ENCODE data around the gene ZDHHC5.
"Not testable (repeated sequence)": the region's sequence is repeated elsewhere in the genome, so short reads cannot be mapped to it uniquely, and the experiment has no call there.

The ZDHHC5 gene

DNA sequence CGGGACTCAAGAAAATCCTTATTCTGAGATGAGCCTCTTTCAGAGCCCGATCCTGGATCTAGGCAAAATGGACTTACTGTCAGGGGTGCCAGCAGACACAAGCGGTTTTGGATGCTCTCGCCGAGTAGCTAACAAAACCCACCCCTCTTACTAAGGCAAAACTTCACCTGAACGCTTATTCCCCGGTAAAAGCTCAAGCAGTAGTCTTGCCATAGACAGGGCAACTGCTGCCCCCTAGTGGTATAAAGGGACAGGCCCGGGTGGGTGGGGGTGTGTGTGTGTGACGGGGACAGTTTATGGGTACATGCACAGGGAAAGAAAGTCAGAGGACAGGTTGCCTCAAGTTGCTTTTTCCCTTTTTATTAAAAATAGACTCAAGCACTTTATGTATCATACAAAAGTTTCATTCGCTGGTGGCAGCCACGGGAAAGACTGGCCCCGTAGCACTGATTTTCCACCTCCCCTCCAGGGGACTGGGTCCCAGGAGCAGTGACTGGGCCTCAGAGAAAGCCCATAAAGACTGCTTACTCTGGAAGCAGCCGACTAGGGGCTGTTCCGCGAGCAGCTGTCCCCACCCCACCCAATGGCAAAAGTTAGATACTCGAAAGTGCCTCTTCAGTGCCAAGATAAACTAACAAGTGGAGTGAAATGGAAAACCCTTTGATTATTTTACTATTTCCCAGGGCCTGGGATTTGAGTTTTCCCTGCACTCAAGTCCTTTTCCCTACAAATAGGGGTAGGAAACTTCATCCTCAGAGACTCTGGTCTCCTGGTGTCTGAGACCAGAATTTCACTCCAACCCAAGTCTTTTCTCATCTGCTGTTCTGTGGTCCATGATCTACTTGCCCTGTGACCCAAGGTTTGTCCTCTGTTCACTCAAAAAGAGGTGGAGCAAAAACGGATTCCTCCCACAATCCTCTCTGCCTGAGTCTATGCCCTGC is 22.9 kb upstream of the ZDHHC5 start:
- DNase-seq, result peak; percentile 77

DNA sequence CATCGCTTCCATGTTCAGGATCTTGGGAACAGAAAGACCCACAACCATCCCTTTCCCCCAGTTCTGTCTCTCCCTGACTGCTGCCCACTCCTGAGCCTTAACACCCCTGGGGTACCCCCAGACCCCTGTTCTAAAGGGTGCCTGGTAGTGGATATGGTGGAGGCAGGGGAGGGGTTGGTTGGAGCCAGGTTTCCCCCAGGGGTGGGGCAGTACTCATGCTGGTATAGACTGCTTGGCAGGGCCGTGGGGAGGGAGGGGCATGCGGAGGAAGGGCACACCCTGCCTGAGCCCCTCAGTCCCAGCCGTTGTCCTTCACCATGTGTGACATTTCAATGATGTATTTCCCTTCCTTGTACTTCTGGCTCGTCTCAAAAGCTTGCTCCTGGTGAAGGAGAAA is 22.2 kb upstream of the ZDHHC5 start:
- no peak for DNase-seq

GRCh38 chr11:57646194-57646798 is 21.6 kb upstream of the ZDHHC5 start:
- DNase-seq, result no peak

DNA sequence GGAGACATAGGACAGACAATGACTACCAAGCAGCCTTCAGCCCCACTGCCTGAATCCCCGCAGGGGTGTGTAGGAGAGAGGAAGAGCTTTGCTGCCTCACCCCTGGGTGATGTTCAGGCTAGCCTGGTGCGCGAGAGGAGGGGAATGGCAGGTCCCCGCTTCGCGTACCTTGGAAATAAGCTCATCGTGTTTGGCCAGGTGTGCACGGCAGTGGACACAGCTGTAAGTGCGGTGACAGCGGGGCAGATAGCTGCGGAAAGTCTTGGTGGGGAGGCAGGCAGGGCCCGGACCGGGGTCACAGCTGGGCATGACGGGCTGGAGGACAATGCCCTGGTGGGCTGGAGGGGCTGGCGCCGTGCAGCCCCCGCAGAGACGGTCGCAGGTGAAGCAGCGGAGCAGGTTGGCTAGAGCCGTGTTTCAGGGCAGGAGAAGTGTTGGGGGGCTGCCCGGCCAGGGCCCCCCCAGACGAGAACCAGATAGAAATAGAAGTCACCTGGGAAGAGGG is 21.1 kb upstream of the ZDHHC5 start:
- DNase-seq, result no peak

DNA sequence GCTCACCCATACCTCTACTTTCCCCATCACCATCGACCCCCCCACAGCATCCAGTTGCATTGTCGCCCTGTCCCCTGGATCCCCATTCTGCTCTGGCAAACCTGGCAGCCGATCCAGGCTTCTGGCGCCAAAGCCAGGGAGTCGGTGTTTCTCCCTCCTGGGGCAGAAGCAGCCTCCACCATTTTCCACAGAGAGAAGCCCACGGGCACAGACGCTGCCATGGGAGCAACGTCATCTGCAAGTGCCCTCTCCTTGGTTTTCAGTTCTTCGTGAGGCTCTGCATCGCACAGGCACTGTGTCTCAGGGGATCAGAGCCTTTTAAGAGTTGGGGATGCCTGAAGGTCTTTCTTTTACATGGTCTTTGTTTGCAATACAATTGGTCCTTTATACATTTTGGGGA is 20.5 kb upstream of the ZDHHC5 start:
- DNase-seq, result no peak

DNA sequence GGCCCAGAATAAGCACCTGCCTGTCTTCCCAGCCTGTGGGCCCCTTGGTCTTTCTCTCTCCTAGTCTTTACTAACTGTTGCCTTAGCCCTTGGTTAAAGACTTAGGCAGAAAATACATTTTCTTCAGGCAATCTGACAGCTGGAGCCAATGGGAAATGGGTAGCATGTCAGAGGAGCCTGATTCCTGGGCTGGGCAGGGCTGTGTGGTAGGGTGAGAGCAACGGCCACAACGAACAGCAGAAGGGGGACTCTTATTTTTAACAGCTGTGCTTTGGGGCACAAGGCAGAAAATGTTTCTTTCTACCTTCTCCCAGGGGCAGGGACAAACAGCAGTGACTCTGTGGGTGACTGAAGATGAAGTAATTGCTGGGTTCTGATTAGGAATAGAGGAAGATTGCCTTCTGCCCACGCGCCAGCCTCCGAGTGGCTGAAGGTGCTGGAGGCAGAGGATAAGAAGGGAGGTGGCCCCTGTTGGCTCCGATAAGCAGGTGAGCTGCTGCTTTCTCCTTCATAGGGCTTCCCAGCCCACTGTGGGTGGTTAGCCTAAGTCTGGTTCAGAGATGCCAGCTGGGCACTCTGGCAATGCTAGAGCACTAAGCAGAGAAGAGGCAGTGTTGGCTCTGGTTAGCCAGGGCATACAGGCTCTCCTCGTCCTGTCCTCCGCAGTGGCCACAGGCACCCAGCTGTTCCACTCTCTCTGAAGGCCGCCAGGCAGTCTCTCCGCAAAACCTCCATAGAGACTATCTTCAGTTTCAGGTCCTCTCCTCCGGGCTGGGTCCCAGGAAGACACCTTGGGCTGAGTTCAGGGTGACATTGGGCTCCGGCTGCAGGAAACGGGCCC is 19.7 kb upstream of the ZDHHC5 start:
- no peak for DNase-seq

DNA sequence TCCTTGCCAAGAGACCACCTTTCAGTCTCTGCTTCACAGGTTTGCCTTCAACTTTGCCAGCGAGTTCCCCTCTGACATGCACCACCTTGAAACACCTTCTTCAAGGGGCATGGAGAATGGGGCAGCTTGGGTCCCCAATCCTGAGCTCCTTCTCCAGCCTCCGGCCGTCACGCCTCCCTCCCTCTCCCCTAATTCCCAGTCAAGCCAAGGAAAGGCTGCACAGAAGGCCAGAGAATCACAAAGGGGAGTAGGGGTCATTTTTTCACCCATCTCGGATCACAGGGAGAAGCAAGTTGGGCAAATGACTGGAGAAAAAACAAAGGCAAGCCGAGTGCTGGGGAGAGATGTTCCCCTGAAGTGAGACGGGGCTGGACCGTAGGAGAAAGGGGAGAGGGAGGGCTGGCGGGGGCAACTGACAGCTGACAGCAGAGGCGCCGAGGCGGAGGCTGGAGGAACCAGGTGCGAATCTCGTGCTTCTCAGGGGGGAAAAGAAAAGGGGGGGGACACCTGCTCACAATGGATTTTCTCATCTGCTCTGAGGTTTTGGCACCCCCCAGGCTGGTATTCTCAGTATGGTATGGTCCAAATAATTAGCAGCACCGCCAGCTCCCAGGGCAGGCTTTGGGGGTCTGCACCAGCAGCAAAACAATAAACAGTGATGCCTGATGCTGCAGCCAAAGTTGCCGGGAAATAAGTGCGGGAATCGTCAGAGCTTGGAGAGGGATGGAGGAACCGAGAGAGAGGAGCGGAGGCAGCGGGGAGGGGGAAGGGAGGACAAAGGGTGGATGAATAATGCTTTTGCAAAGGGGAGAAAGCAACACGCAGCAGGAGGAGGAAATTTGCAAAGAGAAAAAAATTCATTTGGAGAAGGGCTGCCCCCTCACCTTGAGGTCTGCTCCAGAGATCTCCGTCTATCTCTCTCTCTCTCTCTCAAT is 18.8 kb upstream of the ZDHHC5 start:
- DNase-seq, result no peak

- peak; percentile 38 for DNase-seq
Measured at GRCh38 chr11:57649826-57650738, 17.8 kb upstream of the ZDHHC5 start, which contains the start of gene YPEL4. YPEL4 (minus strand) TSS chr11:57649912; CDS start chr11:57647107, 2,805 bp downstream.

- DNase-seq, result no peak
Measured at GRCh38 chr11:57650739-57651090, 17.2 kb upstream of the ZDHHC5 start.

DNA sequence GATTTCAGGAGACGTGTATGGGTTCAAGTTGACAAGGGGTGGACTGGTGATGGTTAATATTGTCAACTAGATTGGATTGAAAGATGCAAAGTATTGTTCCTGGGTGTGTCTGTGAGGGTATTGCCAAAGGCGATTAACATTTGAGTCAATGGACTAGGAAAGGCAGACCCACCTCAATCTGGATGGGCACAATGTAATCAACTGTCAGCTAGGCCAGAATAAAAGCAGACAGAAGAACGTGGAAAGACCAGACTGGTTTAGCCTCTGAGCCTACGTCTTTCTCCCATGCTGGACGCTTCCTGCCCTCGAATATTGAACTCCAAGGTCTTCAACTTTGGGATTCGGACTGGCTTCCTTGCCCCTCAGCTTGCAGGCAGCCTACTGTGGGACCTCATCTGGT is 16.5 kb upstream of the ZDHHC5 start:
- no peak for DNase-seq

DNA sequence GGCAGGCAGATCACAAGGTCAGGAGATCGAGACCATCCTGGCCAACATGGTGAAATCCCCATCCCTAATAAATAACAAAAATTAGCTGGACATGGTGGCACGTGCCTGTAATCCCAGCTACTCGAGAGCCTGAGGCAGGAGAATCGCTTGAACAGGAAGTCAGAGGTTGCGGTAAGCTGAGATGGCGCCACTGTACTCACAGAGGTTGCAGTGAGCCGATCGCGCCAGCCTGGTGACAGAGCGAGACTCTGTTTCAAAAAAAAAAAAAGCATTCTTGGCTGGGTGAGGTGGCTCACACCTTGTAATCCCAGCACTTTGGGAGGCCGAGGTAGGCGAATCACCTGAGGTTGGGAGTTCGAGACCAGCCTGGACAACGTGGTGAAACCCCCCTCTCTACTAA is 15.7 kb upstream of the ZDHHC5 start:
- DNase-seq, result not testable (repeated sequence)

GRCh38 chr11:57652662-57653061 is 15.3 kb upstream of the ZDHHC5 start:
- DNase-seq, result no peak

GRCh38 chr11:57653163-57653562 is 14.8 kb upstream of the ZDHHC5 start:
- no peak for DNase-seq

DNA sequence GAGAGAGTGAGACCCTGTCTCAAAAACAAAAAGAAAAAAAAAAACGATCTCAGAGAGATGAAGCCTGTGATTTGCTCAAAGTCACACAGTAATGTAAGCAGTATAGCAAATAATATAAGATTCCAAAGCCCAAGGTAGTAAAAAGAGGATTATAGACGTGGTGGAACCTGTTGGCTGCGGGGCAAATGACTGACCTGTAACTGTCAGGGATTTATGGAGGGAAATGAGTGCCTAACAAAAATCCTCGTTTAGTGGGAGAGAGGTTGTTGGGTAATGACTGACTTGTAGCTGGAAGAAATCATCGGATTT is 11.1 kb upstream of the ZDHHC5 start:
- no peak for DNase-seq

GRCh38 chr11:57657194-57658022 is 10.5 kb upstream of the ZDHHC5 start, which contains the start of gene CLP1:
CLP1 (plus strand) TSS chr11:57657762; CDS start chr11:57659477, 1,715 bp downstream.
- peak; percentile 97 for DNase-seq

DNA sequence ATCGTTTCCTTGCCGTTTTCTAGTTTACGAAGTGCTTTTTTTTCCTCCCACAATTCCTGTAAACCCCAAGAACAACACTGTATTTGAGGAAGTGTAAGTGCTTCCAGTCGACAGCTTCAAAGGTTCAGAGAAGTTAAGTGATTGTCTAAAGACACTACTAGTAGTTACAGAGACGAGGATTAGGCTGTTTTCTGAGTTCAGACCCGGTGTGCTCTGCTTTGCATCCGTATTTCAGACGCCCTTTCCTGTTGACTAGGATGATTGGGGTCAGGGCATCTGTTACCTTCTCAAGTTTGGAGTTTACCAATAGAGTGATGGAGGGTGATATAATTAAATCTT is 9.9 kb upstream of the ZDHHC5 start:
- no peak for DNase-seq

DNA sequence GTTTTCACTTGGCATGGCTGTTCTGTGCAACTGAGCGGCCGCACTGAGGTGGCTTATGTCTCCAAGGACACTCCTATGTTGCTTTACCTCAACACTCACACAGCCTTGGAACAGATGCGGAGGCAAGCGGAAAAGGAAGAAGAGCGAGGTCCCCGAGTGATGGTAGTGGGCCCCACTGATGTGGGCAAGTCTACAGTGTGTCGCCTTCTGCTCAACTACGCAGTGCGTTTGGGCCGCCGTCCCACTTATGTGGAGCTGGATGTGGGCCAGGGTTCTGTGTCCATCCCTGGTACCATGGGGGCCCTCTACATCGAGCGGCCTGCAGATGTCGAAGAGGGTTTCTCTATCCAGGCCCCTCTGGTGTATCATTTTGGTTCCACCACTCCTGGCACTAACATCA is 8.2 kb upstream of the ZDHHC5 start:
- DNase-seq, result no peak

GRCh38 chr11:57662893-57663292 is 5.0 kb upstream of the ZDHHC5 start:
- no peak for DNase-seq

- no peak for DNase-seq
Measured at GRCh38 chr11:57663975-57664374, 3.9 kb upstream of the ZDHHC5 start.

DNA sequence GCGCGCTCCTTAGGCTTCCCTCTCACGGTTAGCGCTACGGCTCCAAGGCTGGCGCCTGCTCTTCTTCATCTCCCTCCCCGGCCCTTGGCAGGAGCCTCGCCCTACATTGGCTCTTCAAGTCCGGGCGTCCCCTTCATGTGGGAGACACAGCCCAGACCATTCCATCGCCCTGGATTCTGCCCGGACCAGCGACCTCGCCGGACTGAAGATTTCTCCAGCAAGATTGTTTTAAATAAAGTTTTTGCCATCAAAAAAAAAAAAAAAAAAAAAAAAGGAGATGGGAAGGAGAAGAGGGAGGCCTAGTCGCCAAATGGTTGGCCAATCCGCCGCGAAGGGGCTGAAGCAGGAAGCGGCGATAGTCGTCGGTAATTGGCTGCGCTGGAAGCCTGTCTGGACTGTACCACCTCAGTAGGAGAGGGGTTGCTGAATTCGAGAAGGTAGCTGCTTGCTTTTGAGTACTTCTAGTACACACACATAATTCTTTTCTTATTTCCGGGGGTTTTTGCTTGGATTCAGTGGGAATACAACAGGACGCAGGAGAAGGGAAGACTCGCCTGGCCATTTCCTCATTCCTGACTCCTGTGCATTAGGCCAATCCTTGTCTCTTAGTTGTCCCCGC is 688 bp upstream of the ZDHHC5 start:
- peak; percentile 85 for DNase-seq
